GM18861 (cell line): ENCODE data around the gene ZNF445.
"Not testable (repeated sequence)": the region's sequence is repeated elsewhere in the genome, so short reads cannot be mapped to it uniquely, and the experiment has no call there.

ENCODE experiments used
- ATAC-seq: cut with Tn5 transposase; IDR thresholded peaks from one replicate; pipeline ENCODE4 v1.9.1; 2021; ENCODE audit not compliant: unreplicated experiment

Gene ZNF445

DNA sequence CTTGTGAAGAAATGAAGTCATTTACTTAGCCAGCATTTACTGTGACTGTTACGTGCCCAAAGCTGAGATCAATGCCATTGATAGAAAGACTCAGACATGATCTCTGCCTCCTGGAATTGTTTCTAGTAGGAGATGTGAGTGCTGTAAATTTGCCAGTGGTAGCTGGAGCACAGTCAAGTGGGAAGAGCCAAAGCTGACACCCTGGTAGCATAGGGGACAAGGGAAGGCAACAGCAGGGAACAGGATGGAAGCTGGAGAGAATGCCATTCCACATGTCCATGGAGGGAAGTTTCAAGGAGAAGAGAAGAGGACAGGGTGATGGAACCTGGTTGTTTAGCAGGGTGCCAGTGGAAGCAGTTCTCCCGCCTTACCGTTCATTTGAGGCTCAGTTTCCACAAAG, 74.9 kb downstream of the ZNF445 start:
- no peak for ATAC-seq

GRCh38 chr3:44400771-44401170, 76.7 kb downstream of the ZNF445 start:
- ATAC-seq = no peak

GRCh38 chr3:44398853-44399252, 78.6 kb downstream of the ZNF445 start:
- ATAC-seq = no peak

GRCh38 chr3:44398271-44398670, 79.2 kb downstream of the ZNF445 start:
- not testable (repeated sequence) for ATAC-seq

- no peak for ATAC-seq
Measured at GRCh38 chr3:44396200-44397171, 81.0 kb downstream of the ZNF445 start.

GRCh38 chr3:44395714-44396113, 81.8 kb downstream of the ZNF445 start:
- no peak for ATAC-seq

DNA sequence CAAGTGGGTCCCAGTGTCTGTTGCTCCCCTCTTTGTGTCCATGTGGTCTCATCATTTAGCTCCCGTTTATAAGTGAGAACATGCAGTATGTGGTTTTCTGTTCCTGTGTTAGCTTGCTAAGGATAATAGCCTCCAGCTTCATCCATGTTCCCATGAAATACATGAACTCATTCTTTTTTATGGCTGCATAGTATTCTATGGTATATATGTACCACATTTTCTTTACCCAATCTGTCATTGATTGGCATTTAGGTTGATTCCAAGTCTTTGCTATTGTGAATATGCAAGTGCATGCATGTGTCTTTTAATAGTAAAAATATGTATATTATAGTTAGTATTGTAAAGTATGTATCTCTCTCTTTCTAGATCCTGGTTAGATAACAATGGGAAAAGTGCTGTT, 85.0 kb downstream of the ZNF445 start:
- no peak for ATAC-seq

- ATAC-seq = no peak
Measured at GRCh38 chr3:44387404-44387803, 90.1 kb downstream of the ZNF445 start.
